Measurements from ENCODE around the gene DNAI2. TPM values are rescaled to one million over a fixed set of nuclear protein-coding genes. Genes with fewer than 3 reads are reported as not detected.
A peak's percentile ranks its signal among the peaks of the same experiment; 100 is the strongest.

DNAI2 gene
- total and polyA plus RNA-seq, 9 of the 15 experiments (the other 6 are each of a cell fraction or from before 2014, with no cell fraction given) = not detected

DNA sequence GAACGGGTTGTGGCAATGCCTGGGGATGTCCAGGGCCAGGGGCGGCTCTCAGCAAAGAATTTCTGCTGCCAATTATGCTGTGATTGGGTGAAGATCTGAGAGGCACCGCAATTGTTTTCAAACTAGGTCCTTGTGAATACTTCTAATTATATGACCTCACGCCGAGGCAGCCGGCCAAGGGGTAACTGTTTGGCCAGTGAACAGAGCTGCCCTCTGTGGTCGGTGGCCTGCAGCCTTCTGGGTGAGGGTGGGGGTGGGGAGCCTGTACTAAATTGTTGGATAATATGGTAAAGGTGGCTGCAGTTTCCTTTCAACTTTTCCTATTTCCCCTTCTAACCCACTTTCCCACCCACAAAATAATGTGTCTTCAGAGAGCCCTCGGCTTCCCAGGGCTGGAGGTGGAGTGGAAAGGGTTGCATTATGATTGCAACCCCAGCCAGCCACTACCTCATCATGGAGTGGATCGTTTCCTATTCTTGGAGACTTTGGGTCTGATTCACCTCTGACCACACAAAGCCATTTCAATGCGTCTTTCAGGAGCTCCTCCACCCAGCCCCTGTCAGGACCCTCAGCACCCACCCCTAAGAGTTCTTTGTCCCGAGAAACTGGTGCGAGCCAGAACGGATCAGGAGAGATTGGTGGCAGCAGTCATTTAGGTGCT is 2.0 kb upstream of the DNAI2 start:
- DNase-seq (ENCODE audit: extremely low read depth in 1 of 4, low spot score in 3 of 4) = no peak
- FAIRE-seq = no peak
- ChIA-PET POLR2A (no interaction called here), CTCF (ENCODE audit: low intra/inter-chr PET ratio) (no interaction called here)
- peaks cover 2 to 10% of the 10 kb centered on the region in 2 experiments; a peak in 3 of 5 replicates for H3K4me1 ChIP-seq (replicated peaks in 1 of 2; ENCODE audit: control insufficient read depth in 2 of 2, insufficient read depth in 2 of 2, low read length in 2 of 2)
- no peaks in the 10 kb centered on the region for H3K79me2 ChIP-seq (ENCODE audit: control insufficient read depth, insufficient read depth, low read length)
- no peak overlapping the region for H3K9ac ChIP-seq (ENCODE audit: insufficient read depth in 1 of 2, low read depth in 2 of 2, low read length in 2 of 2)
- in situ Hi-C loops (cut with MboI) = no loop called here
- H3K27me3 ChIP-seq (ENCODE audit: control insufficient read depth in 2 of 2, insufficient read depth in 2 of 2, low read length in 2 of 2) = peaks cover 35 to 82% of the 10 kb centered on the region in 2 experiments
- H3K4me2 ChIP-seq (ENCODE audit: insufficient read depth, low read length) = no peak overlapping the region
- no peaks in the 10 kb centered on the region; the same call in 1 of the 2 replicates for H3K9me3 ChIP-seq (replicated peaks; ENCODE audit: control insufficient read depth, insufficient read depth, low read depth, low read length)
- no peak overlapping the region for H3K27ac ChIP-seq (ENCODE audit: extremely low read depth, low read depth, low read length)
- no TSS peak for BruUV-seq (replicated peaks)
- H3K36me3 ChIP-seq (ENCODE audit: control insufficient read depth, insufficient read depth, low read length) = no peaks in the 10 kb centered on the region
- H3K9me1 ChIP-seq (ENCODE audit: control insufficient read depth, insufficient read depth, low read length) = no peaks in the 10 kb centered on the region
- intact Hi-C loops (cut with micrococcal nuclease) = no loop called here
- TF ChIP-seq GABPB1 (CRISPR knock-in tag; IDR thresholded peaks at IDR 0.05) (no peak), POLR2A (conservative IDR thresholded peaks at IDR 0.05) (no peak)
- no peak overlapping the region for H3K4me3 ChIP-seq
- no peak overlapping the region for H2AFZ ChIP-seq (ENCODE audit: low read depth, low read length)
- ATAC-seq = no peak
- peaks cover 4% of the 10 kb centered on the region; the same call in 1 of the 2 replicates for H4K20me1 ChIP-seq (replicated peaks; ENCODE audit: control insufficient read depth, insufficient read depth, low read length)
- WGBS (ENCODE audit: insufficient coverage, low coverage, missing lambda C conversion rate) = 24% methylated on average over 13 of the region's 13 CpGs

DNA sequence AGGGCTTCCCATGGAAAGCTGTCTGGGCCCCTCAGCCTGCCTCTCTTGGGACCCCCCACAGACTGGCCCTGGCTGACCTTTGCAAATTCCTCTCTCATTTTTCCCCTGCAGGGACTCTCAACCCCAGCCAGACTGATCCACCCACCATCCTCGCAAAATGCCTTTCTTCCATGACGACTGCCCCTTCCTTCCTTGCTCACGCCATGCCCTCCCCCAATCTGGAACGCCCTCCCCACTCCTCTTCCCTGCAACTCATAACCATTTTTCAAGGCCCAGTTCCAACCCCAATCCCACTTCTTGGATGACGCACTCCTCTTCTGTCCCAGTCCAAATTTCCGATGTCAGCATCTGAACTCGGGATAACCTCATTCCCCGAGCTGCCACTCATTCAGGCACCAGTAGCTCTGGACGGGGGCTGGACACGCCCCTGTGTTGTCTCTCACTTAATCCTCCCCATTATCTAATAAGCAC is 1.3 kb upstream of the DNAI2 start:
- H3K27me3 ChIP-seq (ENCODE audit: control insufficient read depth in 2 of 2, insufficient read depth in 2 of 2, low read length in 2 of 2) = peaks cover 35 to 76% of the 10 kb centered on the region in 2 experiments
- no peaks in the 10 kb centered on the region; the same call in 1 of the 2 replicates for H3K9me3 ChIP-seq (replicated peaks; ENCODE audit: control insufficient read depth, insufficient read depth, low read depth, low read length)
- H3K4me2 ChIP-seq (ENCODE audit: insufficient read depth, low read length) = no peak overlapping the region
- no peaks in the 10 kb centered on the region for H3K79me2 ChIP-seq (ENCODE audit: control insufficient read depth, insufficient read depth, low read length)
- BruUV-seq (replicated peaks) = no TSS peak
- H4K20me1 ChIP-seq (replicated peaks; ENCODE audit: control insufficient read depth, insufficient read depth, low read length) = peaks cover 4% of the 10 kb centered on the region; the same call in 1 of the 2 replicates
- no peak for ATAC-seq
- 8% methylated on average over 8 of the region's 10 CpGs for WGBS (ENCODE audit: insufficient coverage, low coverage, missing lambda C conversion rate)
- no peak overlapping the region for H3K9ac ChIP-seq (ENCODE audit: insufficient read depth in 1 of 2, low read depth in 2 of 2, low read length in 2 of 2)
- H3K9me1 ChIP-seq (ENCODE audit: control insufficient read depth, insufficient read depth, low read length) = no peaks in the 10 kb centered on the region
- no peak for DNase-seq (ENCODE audit: extremely low read depth in 1 of 4, low spot score in 3 of 4)
- no peak overlapping the region for H3K27ac ChIP-seq (ENCODE audit: extremely low read depth, low read depth, low read length)
- intact Hi-C loops (cut with micrococcal nuclease) (no loop called here), in situ Hi-C loops (cut with MboI) (no loop called here)
- no peak overlapping the region for H3K4me3 ChIP-seq
- POLR2A ChIA-PET = interaction anchor here (0.6 kb wide), 1 partner anchor 40 kb away, joined by 3 read pairs; no protein-coding TSS in a partner anchor
- CTCF ChIA-PET (ENCODE audit: low intra/inter-chr PET ratio) = no interaction called here
- H3K4me1 ChIP-seq (replicated peaks in 1 of 2; ENCODE audit: control insufficient read depth in 2 of 2, insufficient read depth in 2 of 2, low read length in 2 of 2) = peaks cover 2 to 10% of the 10 kb centered on the region in 2 experiments; a peak in 3 of 5 replicates
- H3K36me3 ChIP-seq (ENCODE audit: control insufficient read depth, insufficient read depth, low read length) = no peaks in the 10 kb centered on the region
- no peak for FAIRE-seq
- H2AFZ ChIP-seq (ENCODE audit: low read depth, low read length) = no peak overlapping the region
- TF ChIP-seq ZNF316 (IDR thresholded peaks at IDR 0.05) (0 out of 2 replicates have a peak, but pooled peaks have one; percentile 9), RBM25 (IDR thresholded peaks at IDR 0.05; ENCODE audit: low read depth, low read length, severe bottlenecking) (no peak), CBX2 (IDR thresholded peaks at IDR 0.05; ENCODE audit: insufficient read depth, low read length, poor library complexity, severe bottlenecking) (no peak), PKNOX1 (IDR thresholded peaks at IDR 0.05) (peak; percentile 90), PBX2 (CRISPR knock-in tag; IDR thresholded peaks at IDR 0.05; ENCODE audit: low read depth) (no peak), PBX2 (tag; conservative IDR thresholded peaks at IDR 0.05; ENCODE audit: low read depth) (peak; percentile 39; the same call in 1 of the 2 replicates), ZBTB8A (IDR thresholded peaks at IDR 0.05; ENCODE audit: partially characterized antibody) (no peak)
- TF ChIP-seq, protein P1, sequence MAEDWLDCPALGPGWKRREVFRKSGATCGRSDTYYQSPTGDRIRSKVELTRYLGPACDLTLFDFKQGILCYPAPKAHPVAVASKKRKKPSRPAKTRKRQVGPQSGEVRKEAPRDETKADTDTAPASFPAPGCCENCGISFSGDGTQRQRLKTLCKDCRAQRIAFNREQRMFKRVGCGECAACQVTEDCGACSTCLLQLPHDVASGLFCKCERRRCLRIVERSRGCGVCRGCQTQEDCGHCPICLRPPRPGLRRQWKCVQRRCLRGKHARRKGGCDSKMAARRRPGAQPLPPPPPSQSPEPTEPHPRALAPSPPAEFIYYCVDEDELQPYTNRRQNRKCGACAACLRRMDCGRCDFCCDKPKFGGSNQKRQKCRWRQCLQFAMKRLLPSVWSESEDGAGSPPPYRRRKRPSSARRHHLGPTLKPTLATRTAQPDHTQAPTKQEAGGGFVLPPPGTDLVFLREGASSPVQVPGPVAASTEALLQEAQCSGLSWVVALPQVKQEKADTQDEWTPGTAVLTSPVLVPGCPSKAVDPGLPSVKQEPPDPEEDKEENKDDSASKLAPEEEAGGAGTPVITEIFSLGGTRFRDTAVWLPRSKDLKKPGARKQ (CRISPR knock-in tag; IDR thresholded peaks at IDR 0.05) = no peak

Measured in K562 (cell line).